Neural crest cell (in vitro differentiated cells): ENCODE data around the gene SMDT1. TPM values are rescaled to one million over a fixed set of nuclear protein-coding genes. Genes with fewer than 3 reads are reported as not detected.
A peak's percentile ranks its signal among the peaks of the same experiment; 100 is the strongest.

Source experiments
- DNase-seq: peaks from one replicate; pipeline ENCODE4 v3.0.0; 2021; ENCODE audit warnings: low read depth, mixed read lengths, low spot score
- H3K27ac Mint-ChIP-seq: one replicate; pipeline ENCODE4 v1.8.0; 2021; ENCODE audit warnings: mild to moderate bottlenecking, mixed read lengths; ENCODE audit not compliant: unreplicated experiment
- H3K27me3 Mint-ChIP-seq: 2 replicates; pipeline ENCODE4 v1.8.0; 2021; ENCODE audit warnings: low read depth, mild to moderate bottlenecking, mixed read lengths
- H3K36me3 Mint-ChIP-seq: 2 replicates; pipeline ENCODE4 v1.8.0; 2021; ENCODE audit warnings: low read depth, mild to moderate bottlenecking, mixed read lengths
- H3K4me1 Mint-ChIP-seq: 2 replicates; pipeline ENCODE4 v1.8.0; 2021; ENCODE audit warnings: mixed read lengths
- H3K4me3 Mint-ChIP-seq: one replicate; pipeline ENCODE4 v1.8.0; 2021; ENCODE audit warnings: mild to moderate bottlenecking, mixed read lengths
- H3K9me3 Mint-ChIP-seq: 2 replicates; pipeline ENCODE4 v1.8.0; 2021; ENCODE audit warnings: mixed read lengths
- CTCF ChIP-seq: fragments of 200-600 bp; sonication (generic); conservative IDR thresholded peaks from 2 replicates; pipeline ENCODE4 v1.5.0; 2021; ENCODE audit warnings: antibody characterized with exemption, mild to moderate bottlenecking
- total RNA-seq: library from RNA; stranded (reverse); gene quantifications from 2 replicates; pipeline ENCODE4 v1.2.1, GENCODE V29; 2021

SMDT1 gene
- total RNA-seq, 1 donor from 2014 or later, result 70.9 TPM

- Mint-ChIP-seq H3K4me1 (peaks cover 11% of the 10 kb centered on the region), H3K27ac (peak overlapping the region; percentile 20), H3K36me3 (peaks cover 30% of the 10 kb centered on the region), H3K27me3 (no peaks in the 10 kb centered on the region), H3K4me3 (no peak overlapping the region), H3K9me3 (peaks cover 6% of the 10 kb centered on the region)
- no peak for DNase-seq
- no peak for TF ChIP-seq CTCF
These were observed 16.9 kb upstream of the SMDT1 start for GRCh38 chr22:42062506-42063170.

GRCh38 chr22:42064629-42065028 is 14.9 kb upstream of the SMDT1 start:
- DNase-seq, result no peak
- no peak overlapping the region for H3K27ac Mint-ChIP-seq
- H3K36me3 Mint-ChIP-seq, result peaks cover 15% of the 10 kb centered on the region
- no peaks in the 10 kb centered on the region for H3K9me3 Mint-ChIP-seq
- no peak for TF ChIP-seq CTCF
- H3K4me3 Mint-ChIP-seq, result no peak overlapping the region
- peaks cover 11% of the 10 kb centered on the region for H3K4me1 Mint-ChIP-seq
- no peaks in the 10 kb centered on the region for H3K27me3 Mint-ChIP-seq

- peak overlapping the region; percentile 39 for H3K4me3 Mint-ChIP-seq
- no peak for DNase-seq
- H3K27ac Mint-ChIP-seq, result no peak overlapping the region
- H3K9me3 Mint-ChIP-seq, result no peaks in the 10 kb centered on the region
- H3K4me1 Mint-ChIP-seq, result peaks cover 21% of the 10 kb centered on the region
- no peak for TF ChIP-seq CTCF
- peaks cover 11% of the 10 kb centered on the region for H3K36me3 Mint-ChIP-seq
- no peaks in the 10 kb centered on the region for H3K27me3 Mint-ChIP-seq
These were observed 13.9 kb upstream of the SMDT1 start for GRCh38 chr22:42065438-42066125.

- TF ChIP-seq CTCF, result no peak
- no peaks in the 10 kb centered on the region for H3K27me3 Mint-ChIP-seq
- peaks cover 11% of the 10 kb centered on the region for H3K36me3 Mint-ChIP-seq
- no peak overlapping the region for H3K4me3 Mint-ChIP-seq
- no peaks in the 10 kb centered on the region for H3K9me3 Mint-ChIP-seq
- DNase-seq, result no peak
- peaks cover 27% of the 10 kb centered on the region for H3K4me1 Mint-ChIP-seq
- no peak overlapping the region for H3K27ac Mint-ChIP-seq
These were observed 13.3 kb upstream of the SMDT1 start for GRCh38 chr22:42066126-42066761.

- H3K27ac Mint-ChIP-seq, result no peak overlapping the region
- H3K9me3 Mint-ChIP-seq, result no peaks in the 10 kb centered on the region
- no peak for TF ChIP-seq CTCF
- DNase-seq, result no peak
- peaks cover 11% of the 10 kb centered on the region for H3K36me3 Mint-ChIP-seq
- no peaks in the 10 kb centered on the region for H3K27me3 Mint-ChIP-seq
- H3K4me3 Mint-ChIP-seq, result no peak overlapping the region
- H3K4me1 Mint-ChIP-seq, result peaks cover 29% of the 10 kb centered on the region
These were observed 12.6 kb upstream of the SMDT1 start for GRCh38 chr22:42066937-42067336.
